NCI-H1694 (cell line): Measurements from ENCODE around the gene CNOT11.
A peak's percentile ranks its signal among the peaks of the same experiment; 100 is the strongest.
"Not testable (repeated sequence)": the region's sequence is repeated elsewhere in the genome, so short reads cannot be mapped to it uniquely, and the experiment has no call there.

ENCODE experiments used
- DNase-seq: peaks from one replicate; lab custom pipeline; 2025; lab: John Stamatoyannopoulos, UW

The CNOT11 gene

DNA sequence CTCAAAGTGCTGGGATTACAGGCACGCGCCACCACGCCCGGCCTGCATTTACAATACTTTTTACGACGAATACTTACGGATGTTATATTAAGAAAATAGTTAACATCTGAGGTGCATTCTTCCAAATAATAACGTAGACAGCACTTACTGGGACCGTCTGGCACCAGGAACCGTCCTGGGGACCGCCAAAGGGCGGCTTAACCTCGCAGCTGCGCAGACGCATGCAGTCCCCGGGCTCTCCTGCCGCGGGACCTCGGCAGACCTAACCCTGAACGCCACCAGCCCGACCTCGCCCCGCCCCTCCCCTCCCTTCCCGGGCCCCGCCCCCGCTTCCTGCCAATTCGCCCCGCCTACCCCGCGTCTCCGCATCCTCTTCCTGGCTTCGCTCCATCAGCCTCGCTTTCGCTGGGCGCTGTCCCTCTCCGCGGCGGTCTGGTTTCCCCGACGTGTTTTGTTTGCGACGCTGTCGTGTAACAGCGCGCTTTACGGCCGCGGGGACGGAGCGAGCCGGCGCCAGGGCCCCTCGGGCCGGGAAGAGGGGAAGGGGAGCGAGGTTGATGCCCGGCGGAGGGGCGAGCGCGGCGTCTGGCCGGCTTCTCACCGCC is at the start of gene CNOT11:
Gene CNOT11, plus strand, starts transcription at position 479 of the 605 bp plus-strand sequence. Its CDS starts 79 bp downstream, at position 558.
- DNase-seq = peak; percentile 96

DNA sequence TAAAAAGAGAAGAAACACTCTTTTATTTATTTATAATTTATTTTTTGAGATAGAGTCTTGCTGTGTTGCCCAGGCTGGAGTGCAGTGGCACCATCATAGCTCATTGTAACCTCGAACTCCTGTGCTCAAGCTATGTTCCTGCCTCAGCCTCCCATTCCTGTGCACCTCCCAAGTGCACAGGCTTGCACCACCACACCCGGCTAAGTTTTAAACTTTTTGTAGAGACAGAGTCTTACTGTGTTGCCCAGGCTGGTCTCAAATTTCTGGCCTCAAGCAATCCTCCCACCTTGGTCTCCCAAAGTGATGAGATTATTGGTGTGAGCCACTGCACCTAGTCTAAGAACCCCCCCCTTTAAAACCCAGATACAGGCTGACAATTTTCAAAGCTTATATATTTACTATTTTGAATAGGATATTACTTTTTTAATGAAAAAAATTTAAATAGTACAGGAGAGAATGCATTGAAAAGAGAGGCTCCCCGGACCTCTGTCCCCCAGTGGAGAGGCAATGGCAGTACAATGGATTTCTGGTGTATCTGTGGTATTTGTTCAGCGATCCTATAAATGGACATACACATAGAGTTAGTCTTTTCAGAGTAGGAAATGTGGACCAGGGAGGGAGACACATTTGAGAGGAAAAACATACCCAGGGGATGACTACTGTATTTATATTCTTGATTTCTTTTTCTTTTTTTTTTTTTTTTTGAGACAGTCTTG is 48.1 kb upstream of the CNOT11 start:
- DNase-seq = no peak

DNA sequence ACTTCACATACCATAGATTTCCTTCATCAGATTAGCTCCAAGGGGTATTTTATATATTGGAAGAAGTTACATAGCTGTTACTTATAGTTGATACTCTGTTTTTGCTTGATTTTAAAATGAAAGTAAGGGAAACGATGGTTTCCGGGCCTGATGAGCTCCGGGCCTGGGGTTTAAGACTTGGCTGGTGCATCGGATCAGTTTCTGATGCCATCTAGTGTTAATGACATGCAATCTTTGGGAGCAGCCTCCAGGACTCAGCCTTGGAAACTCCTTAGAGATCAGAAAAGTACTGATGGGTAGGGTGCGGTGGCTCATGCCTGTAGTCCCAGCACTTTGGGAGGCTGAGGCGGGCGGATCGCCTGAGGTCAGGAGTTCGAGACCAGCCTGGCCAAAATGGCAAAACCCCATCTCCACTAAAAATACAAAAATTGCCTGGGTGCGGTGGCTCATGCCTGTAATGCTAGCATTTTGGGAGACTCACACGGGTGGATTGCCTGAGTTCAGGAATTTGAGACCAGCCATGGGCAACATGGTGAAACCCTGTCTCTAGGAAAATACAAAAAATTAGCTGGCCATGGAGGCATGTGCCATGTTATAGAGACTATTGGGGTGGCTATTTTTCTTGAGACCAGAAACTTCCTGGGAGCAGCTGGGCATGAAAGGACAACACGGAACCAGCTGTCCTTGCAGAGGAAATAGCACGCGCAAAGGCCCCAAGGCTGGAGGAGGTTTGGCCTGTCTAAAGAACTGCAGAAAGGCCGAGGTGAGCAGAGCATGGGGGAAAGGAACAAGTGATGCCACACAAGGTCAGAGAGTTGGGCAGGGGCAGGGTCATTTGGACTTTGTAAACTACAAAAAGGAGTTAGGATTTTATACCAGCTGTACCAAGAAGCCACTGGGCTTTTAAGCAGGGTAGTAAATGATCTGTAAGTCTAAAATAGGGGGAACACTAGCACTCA is 46.9 kb upstream of the CNOT11 start:
- peak; percentile 78 for DNase-seq

DNA sequence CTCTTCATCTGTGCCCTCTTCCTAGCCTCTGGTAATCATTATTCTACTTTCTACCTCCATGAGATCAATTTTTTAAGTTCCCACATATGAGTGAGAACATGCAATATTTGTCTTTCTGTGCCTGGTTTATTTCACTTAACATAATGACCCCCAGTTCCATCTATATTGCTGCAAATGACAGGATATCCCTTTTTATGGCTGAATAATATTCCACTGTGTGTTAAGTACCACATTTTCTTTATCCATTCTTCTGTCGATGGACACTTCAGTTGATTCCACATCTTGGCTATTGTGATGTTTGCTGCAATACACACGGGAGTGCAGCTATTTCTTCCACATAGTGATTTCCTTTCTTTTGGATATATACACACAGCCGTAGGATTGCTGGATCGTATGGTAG is 43.9 kb upstream of the CNOT11 start:
- no peak for DNase-seq

DNA sequence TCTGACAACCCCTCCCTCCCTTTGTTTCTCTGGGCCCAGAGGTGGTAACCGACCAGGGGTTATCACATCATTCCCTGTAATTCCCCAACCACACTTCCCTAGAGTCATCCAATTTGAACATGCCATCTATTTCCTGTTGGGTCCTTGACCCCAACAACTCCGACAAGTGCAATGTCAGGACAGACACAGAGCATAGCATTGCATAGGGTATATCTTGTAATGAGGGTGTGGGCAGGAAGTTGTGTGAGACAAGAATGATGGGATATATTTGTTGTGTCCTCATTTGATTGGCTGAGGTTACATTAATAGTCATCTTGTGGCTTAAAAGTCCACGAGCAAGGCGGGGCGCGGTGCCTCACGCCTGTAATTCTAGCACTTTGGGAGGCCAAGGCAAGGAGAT is 33.4 kb upstream of the CNOT11 start:
- DNase-seq = no peak

DNA sequence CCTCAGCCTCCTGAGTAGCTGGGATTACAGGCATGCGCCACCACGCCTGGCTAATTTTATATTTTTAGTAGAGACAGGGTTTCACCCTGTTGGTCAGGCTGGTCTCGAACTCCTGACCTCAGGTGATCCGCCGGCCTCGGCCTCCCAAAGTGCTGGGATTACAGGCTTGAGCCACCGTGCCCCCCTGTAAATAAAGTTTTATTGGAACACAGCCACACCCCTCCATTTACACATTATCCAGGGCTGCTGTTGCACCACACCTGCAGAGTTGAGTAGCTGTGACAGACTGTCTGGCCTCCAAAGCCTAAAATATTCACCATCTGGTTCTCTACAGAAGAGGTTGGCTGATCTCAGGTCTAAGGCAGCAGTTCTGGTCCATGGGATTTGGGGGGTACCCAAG is 32.6 kb upstream of the CNOT11 start:
- not testable (repeated sequence) for DNase-seq

DNA sequence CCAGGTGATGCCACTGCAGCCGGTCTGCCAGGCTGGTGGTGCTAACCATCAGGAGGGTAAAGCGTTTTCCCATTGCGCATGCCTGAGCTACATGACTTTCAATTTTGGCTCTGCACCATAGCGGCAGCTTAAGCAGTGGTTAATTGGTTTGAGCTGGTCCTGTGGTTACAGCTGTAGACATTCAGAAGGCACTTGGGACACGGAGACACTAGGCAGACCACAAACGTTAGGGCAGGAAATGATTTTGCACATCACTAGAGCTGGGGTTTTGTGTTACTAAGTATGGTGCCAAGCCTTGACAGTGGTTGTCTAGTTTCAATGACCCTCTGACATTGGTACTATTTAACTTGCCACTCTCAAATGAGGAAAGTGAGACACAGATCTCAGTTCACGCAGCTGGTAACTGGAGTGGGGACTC is 28.9 kb upstream of the CNOT11 start:
- no peak for DNase-seq

DNA sequence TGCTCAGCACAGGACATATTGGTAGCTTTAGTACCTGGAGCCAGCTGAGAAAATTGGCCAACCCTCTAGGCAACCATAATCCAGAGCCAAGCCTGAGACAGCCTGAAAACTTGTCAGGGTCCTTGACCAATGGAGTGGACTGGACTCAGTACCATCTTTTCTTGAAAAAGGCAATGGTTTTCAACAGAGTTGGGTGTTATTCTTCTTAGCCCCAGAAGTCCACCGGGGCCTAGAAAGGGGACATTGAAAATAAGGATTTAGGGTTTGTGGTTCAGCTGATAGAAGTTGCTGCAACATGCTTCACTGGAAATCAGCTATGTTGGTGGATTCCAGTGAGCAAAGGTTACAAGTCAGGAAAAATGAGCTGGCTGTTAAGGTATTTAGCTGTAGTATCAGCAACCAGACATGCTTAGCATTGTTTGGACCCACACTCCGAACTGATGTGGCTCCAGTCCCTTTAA is 22.1 kb upstream of the CNOT11 start:
- DNase-seq = no peak

DNA sequence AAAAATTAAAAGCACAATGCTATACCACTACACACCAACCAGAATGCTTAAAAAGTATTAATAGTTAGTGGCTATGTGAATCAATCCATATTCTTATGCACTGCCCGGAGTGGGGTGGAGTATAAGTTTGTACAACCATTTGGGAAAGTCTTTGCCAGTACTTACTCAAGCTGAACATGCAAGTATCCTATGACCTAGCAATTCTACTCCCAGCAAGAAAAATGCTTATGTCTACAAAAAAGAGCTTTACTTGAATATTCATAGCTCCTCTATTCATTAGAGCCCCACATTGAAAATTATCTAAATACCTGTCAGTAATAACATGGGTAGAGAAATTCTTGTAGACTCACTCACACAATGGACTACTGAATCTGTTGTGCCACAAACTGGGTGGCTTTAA is 21.4 kb upstream of the CNOT11 start:
- DNase-seq = no peak

DNA sequence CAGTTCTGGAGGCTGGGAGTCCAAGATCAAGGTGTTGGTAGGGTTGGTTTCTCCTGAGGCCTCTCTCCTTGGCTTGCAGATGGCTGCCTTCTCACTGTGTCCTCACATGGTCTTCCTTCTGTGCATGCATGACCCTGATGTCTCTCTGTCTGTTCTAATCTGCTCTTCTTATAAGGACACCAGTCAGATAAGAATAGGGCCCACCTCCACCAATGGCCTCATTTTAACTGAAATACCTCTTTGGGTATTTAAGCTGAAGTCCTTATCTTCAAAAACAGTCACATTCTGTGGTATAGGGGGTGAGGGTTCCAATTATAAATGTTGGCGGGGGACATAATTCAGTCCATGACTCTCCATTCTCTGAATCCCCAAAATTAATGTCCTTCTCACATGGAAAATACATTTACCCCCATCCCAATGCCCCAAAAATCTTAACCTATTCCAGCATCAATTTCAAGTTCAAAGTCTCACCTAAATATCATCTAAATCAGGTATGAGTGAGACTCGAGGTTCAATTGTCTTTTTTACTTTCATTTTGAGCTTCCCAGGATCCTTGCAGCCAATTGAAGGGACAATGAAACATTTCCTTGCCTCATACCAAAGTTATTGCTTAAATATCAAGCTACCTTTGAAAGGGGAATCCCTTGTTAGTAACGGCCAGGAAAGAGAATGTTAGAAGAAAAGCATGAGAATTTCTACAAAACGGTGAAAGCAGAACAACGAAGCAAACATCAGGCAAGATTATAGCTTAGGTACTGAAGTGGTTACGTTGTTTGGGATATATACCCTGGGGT is 20.6 kb upstream of the CNOT11 start:
- DNase-seq = no peak

DNA sequence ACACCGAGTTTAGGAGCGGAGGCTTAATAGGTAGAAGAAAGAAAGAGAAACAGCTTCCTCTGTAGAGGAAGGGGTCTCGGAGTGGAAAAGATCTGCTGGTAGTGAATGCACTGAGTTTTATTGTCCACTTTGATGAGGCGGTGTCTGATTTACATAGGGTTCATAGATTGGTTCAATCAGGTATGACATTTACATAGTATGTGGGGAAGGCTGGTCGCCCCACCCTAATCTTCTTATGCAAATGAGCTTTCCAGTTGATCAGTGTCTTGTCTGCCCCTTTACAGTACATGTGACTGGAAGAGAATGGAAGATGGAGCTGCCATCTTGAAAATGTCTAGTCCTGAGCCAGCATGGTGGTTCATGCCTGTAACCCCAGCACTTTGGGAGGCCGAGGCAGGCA is 19.9 kb upstream of the CNOT11 start:
- DNase-seq = no peak

DNA sequence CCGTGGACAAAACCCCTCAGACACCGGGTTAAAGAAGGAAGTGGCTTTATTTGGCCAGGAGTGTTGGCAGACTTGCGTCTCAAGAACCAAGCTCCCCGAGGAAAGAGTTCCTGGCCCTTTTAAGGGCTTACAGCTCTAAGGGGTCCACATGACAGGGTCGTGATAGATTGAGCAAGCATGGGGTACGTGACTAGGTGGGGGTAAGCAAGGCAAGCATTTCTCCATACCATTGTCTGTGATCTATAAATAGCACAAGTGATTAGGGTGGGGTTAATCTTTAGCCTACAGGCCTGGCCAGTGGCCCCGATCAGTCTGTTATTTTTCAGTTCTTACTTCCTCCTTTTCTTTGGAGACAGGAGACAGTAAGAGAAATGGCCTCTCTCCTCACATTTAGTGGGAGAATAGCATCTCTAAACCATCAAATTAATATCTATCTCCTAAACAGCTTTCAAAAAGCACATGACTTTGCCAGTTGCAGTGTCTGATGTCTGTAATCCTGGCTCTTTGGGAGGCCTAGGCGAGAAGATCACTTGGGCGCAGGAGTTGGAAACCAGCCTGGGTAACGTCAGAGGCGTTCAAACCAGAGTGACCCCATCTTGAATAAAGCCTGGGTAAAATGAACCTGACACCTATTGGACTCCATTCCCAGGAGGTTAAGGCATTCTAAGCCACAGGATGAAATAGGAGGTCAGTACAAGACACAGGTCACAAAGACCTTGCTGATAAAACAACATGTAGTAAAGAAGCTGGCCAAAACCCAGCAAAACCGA is 18.3 kb upstream of the CNOT11 start:
- DNase-seq = no peak

DNA sequence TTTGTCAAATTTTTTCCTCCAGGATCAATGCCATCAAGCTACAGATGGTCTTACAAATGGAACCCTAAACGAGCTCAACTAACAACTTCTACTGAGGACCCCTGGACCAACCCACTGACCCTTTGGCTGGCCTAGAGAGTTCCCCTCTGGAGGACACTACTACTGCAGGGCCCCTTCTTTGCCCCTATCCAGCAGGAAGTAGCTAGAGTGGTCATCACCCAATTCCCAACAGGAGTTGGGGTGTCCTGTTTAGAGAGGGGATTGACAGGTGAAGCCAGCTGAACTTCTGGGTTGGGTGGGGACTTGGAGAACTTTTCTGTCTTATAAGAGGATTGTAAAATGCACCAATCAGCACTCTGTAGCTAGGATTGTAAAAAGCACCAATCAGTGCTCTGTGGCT is 16.7 kb upstream of the CNOT11 start:
- not testable (repeated sequence) for DNase-seq

DNA sequence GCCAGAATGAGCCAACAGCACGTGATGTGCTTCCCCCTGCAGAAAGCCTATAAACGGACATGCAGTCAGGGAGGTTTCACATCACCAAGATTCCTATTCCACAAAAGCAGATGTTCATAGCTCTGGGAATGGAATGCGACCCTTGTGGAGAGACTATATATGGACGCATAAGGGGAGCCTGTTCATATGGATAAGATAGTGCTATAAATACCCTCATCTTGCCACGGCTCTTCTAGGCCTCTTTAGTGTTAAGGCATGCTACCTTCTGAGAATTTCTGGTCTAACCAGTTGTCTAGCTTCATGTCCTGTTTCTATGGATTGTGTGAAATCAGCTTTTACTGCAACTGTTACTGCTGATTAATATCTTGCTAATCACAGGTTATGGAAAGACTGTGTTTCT is 14.7 kb upstream of the CNOT11 start:
- not testable (repeated sequence) for DNase-seq

DNA sequence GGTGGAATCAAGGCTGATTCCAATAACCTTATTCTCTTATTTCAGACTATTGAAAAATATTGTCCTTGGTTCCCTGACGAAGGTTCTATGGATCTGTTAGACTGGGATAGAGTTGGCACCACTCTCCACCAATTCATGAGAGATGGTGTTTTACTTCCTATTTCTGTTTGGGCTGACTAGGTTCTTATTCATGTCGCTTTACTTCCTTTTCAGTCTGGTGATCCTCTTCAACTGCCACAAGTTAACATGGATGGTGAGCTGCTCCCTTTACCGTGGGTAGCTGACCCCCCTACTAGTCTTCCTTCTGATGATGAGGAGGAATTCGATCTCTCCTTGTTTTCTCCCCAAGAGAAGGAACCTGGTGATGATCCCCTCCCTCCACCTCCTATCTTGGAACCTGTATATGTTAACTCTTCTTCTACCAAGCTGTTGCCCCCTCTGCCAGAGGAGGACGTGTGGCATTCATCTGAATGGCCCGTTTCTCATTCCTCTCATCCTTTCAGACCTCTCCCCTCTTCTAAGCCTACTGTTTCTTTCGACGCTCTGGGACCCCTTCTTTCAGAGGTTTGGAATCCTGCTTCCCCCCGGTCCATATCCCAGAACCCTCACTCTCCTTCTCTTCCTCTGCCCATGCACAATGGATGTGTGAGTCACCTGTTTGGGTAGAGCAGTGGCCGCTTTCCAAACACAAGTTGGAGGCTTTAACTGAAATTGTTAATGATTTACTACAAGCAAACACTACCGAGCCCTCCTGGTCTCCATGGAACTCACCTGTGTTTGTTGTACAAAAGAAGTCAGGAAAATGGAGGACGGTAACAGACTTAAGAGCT is 13.5 kb upstream of the CNOT11 start:
- no peak for DNase-seq

DNA sequence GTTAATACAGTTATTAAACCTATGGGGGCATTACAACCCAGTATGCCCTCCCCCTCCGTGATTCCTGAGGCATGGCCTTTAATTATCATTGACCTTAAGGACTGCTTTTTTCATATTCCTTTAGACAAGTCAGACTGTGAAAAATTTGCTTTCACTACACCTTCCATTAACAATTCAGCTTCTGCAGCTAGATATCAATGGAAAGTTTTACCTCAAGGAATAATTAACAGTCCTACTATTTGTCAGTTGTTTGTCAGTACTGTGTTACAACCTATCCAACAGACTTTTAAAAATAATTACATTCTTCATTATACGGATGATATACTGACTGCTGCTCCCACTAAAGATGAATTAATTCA is 12.9 kb upstream of the CNOT11 start:
- not testable (repeated sequence) for DNase-seq

DNA sequence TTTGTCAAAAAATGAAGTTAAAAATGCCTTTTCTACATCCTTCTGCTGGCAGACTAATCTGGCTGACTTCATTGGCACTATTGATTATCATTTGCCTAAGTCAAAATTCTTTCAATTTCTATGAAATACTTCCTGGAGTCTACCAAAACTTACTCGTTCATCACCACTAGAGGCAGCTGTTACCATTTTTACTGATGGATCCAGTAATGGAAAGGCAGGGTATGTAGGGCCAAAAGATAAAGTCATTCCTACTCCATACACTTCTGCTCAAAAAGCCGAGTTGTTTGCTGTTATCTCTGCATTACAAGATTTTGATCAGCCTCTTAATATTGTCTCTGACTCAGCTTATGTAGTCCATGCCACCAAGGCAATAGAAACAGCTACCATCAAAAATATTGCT is 12.0 kb upstream of the CNOT11 start:
- DNase-seq = not testable (repeated sequence)

DNA sequence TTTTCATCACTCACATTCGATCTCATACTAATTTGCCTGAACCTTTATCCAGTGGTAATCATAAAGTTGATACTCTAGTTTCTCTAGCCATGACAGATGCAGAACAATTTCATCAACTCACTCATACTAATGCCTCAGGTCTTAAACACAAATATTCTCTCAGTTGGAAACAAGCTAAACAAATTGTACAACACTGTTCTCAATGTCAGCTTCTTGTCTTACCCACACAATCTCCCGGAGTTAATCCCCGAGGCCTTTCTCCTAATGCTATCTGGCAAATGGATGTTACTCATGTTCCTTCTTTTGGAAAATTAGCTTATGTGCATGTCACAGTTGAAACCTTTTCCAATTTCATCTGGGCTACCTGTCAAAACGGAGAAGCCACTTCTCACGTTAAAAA is 11.5 kb upstream of the CNOT11 start:
- no peak for DNase-seq

DNA sequence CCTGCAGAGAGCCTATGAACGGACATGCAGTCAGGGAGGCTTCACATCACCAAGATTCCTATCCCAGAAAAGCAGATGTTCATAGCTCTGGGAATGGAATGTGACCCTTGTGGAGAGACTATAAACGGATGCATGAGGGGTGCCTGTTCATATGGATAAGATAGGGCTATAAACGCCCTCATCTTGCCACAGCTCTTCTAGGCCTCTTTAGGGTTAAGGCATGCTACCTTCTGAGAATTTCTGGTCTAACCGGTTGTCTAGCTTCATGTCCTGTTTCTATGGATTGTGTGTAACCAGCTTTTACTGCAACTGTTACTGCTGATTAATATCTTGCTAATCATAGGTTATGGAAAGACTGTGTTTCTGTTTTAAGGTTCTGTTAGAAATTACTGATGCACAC is 8.3 kb upstream of the CNOT11 start:
- not testable (repeated sequence) for DNase-seq

DNA sequence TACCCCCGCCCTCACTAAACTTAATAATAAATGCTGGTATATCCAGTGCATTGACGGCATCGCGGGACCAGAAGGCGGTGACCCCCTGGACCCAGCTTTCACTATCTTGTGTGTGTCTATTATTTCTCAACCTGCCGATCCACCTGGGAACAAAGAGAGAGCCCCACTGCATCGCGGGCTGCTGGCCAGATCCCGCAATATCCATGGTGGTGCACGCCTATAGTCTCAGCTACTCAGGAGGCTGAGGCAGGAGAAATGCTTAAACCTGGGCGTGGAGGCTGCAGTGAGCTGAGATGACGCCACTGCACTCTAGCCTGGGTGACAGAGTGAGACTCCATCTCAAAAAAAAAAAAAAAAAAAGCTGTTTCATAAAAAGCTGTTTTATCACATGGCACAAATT is 7.8 kb upstream of the CNOT11 start:
- not testable (repeated sequence) for DNase-seq
